Stimulated activated CD4-positive, alpha-beta T cell treated with anti-CD3 and anti-CD28 coated beads, Interleukin-4, amount 100 ng/mL, for 4 hours (primary cell): ENCODE measurements around the gene PBX1.

Source experiments
- DNase-seq, 2 experiments: peaks; one replicate each; pipeline ENCODE4 v3.0.0-alpha.2; 2020

PBX1 gene

GRCh38 chr1:164704954-164705353, 146.0 kb downstream of the PBX1 start:
- DNase-seq = no peak

- DNase-seq = no peak
Measured at GRCh38 chr1:164706606-164706987, 147.6 kb downstream of the PBX1 start.

DNA sequence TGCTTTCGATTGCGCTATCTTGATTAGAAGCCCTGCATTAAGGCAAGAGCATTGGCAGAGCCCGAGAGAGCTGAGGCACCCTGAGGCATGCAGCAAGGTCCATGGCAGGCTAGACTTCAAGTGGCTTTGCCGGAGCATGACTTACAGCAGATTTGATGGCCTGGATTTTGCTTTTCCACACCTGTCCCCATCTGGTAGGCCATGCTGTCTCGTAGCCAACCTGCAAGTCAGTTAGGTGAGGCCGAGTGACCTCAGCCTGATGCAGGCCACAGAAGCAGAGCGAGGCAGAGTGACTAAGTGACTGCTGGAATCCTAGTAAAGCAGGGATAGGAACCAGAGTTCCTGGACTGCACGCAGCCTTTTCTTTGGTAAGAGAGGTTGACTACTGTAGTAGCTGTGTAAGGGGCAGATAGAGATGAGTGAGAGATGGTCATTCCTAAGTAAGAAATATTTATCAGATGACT, 148.9 kb downstream of the PBX1 start:
- no peak for DNase-seq

- no peak for DNase-seq
Measured at GRCh38 chr1:164708596-164708995, 149.6 kb downstream of the PBX1 start.

DNA sequence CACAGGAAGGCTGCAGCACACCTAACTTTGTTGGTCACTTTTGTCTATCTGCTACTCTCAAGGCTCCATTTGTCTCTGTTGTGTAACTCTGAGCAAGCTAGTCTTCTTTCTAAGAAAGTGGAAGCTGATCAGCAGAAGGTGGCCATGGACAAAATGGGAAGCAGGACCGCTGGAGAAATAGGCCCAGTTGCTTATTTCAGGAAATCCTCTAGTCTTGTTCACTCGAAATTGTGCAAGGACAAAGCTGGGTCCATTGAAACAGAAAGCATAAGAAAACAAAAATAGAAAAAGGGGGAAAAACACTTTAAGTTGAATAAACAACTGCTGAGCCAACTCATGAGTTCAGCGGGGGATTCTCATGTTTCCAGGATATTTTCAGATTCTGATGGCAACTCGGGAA, 150.1 kb downstream of the PBX1 start:
- DNase-seq = no peak

DNA sequence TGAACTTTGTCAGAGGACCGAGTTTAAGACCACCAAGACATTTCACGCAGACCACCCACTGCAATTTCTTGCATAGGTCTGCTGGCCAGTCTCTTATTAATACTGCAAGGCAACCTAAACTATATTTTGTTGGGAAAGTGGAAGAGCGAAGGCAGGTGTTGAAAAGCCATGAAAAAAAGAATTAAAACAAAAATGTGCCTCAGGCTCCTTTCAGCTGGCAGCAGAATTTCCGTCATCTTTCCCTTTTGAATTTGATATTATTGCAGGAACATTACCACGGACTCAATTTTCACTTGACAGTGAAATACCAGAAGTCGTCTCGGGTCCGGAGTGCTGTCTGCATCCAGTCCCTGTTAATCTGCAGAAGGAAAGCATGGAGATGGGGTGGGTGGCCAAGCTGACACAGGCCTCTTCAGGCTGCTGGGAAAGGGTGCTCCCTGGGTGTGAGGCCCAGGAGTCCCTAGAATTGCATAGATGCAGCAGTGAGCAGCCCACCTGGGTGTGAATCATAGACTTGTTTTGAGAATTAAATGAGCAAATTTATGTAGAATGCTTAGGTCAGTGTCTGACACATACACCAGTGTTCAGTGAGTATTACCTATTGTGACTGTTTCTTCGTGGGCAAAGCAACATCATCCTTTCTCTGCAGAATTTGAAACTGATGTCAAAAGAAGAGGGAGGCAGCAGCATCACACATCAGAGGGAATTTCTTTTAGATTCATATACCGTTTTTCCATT, 150.7 kb downstream of the PBX1 start:
- no peak for DNase-seq

DNA sequence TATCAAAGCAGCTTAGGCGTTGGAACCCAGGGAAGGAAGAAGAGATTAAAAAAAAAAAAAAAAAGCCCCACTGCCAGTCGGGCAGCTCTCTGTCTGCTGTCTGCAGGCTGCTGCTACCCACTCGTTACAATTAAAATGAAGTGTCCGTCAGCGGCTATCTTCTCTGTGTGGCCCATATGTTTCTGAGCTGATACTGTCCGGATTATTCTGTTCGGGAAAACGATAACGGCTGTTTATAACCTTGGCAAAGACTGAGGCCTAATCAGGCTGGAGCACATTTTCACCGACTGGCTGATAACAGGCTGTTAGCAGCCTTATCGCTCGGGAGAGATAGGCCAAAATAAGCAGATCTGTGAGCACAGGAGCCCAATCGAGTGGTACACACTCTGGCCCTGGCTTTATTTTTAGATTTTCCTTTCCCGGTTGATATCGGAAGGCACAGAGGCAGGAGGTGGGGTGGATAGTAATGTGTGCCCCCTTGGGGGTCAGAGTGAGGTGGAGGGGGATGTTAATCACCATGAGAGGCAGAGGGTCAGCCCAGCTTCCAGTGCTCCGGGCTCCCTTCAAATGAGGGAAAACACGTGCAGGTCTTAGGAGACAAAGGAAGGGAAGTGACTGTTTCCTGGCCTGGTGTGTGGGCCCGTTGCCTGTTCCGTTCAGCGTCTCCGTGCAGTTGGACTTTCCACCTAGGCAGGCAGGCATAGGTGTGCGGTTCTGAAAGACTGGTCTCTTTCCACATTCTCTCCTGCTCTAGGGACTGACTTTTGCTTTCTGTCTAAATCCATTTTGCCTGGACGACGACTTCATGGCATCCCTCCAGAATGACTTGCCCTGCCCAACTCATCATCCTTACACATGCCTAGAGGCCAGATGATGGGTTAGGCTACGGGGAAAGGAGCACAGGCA, 153.4 kb downstream of the PBX1 start:
- DNase-seq = no peak

DNA sequence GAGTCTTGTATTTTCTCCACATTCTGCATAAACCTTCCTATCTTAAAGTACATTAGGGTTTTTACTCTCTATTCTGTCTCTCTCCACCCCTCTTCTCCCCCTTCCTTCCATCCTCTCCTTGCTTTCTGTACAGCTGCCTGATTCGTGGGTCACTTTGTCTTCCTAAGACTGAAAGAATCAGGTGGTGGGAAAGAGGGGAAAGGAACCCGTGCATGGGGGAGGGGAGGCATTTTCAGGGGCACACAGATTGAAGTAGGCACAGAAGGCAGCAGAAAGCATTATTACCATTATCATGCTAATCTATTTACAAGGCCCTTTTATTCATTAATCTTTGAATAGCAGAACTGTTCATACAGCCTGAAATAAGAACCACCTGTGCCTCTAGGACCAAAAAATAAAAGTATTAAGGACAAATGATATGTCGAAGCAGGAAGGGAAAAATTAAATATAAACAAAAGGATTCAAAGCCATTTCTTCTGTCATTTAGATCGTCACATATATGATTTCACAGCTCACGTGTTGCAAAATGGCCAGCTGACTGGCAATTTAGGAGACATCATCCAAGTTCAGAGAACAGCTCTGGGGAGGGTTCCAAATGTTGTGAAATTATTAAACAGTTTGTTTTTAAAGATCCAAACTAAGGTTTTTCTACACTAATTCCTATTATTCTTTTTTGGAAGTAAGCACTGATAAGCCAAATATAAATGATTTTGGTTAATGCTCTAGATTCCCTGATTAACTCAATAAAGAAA, 154.6 kb downstream of the PBX1 start:
- DNase-seq = no peak

GRCh38 chr1:164716992-164717703, 158.2 kb downstream of the PBX1 start:
- DNase-seq = no peak

DNA sequence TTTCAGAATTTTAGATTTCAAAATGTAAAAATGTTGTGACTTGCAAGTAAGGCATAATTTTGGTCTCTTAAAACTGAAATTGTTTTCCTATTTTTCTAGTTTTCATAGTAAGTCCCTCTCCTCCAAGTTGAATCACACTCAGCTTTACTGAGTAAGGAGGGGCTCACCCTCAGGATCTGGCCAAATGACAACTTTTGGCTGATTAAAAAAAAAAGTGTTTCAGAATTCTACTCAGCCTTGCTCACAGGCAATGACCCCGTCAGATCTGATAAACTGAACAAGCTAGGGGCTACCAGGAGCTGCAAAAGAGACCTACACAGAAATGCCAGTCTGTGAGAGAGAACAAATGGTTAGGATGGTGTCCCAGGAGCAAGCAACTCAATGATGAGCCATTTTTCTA, 159.8 kb downstream of the PBX1 start:
- no peak for DNase-seq

- no peak for DNase-seq
Measured at GRCh38 chr1:164719676-164720439, 160.9 kb downstream of the PBX1 start.

- no peak for DNase-seq
Measured at GRCh38 chr1:164720440-164721227, 161.7 kb downstream of the PBX1 start.

- DNase-seq = no peak
Measured at GRCh38 chr1:164721228-164721496, 162.2 kb downstream of the PBX1 start.

- no peak for DNase-seq
Measured at GRCh38 chr1:164723296-164723798, 164.4 kb downstream of the PBX1 start.

DNA sequence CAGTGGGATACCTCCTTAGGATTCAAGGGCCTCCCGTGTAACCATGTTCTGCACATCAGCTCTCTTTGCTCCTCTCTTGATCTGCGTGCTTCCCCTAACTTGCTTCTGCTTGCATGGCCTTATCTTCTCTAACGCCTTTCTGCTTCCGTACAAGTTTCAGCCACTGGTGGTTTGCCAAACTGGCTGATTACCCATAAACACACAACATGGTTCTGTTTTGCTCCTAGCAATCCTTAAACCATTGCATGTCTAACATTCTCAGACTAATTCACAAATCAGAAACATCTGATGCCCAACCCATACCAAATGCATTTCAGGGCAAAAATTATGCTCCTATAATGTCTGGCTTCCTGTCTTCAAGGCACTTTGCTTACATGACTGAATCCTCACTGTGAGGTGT, 166.4 kb downstream of the PBX1 start:
- no peak for DNase-seq

- no peak for DNase-seq
Measured at GRCh38 chr1:164726235-164726634, 167.3 kb downstream of the PBX1 start.

GRCh38 chr1:164728719-164729118, 169.7 kb downstream of the PBX1 start:
- no peak for DNase-seq

GRCh38 chr1:164731161-164731876, 172.3 kb downstream of the PBX1 start:
- DNase-seq = no peak

DNA sequence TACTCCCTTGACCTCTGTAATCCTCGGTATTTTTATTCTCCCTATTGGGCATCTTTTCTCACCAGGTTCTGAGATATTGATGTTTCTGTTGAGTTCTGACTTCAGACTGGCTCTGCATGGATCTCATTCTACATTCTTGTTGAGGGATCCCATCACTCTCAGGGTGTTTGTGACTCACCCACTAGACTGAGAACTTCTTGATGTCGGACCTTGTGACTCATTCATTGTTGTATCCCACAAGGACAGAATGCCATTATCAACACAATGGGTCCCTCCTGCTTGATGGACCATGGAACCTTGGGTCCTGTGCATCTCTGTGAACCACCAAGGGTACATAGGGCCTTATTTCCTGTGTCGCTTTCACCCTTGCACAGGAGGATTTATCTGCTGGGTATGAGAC, 174.1 kb downstream of the PBX1 start:
- DNase-seq = no peak

GRCh38 chr1:164733734-164734133, 174.8 kb downstream of the PBX1 start:
- no peak for DNase-seq
